Measurements from ENCODE around the gene ATP5MC3.

Gene ATP5MC3

DNA sequence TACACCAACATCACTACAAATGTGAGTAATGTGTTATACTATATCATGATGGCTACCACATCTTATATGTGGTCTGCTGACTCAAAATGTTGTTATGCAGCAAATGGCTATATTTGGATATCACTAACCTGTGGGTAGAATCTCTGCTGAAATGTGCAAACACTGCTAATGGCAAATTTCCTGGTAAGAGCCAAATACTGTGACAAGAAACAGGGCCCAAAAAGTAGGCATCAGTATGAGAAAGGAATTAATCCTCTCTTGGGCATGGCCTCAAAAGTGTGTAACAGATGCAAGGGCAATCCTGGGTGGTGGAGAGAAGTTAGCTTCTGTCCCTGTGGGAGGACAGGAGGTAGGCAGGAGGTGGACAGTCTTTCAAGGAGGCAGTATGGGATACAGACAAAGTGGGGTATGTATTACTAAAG, 26.8 kb downstream of the ATP5MC3 start:
- no peaks in the 10 kb centered on the region for H3K36me3 ChIP-seq (ENCODE audit: insufficient read depth, low read length)
- H3K4me1 ChIP-seq (ENCODE audit: insufficient read depth, low read length) = no peaks in the 10 kb centered on the region
- H3K9ac ChIP-seq (ENCODE audit: low read depth, low read length) = no peak overlapping the region
- H3K9me3 ChIP-seq (ENCODE audit: control insufficient read depth, insufficient read depth, low read length) = no peaks in the 10 kb centered on the region

DNA sequence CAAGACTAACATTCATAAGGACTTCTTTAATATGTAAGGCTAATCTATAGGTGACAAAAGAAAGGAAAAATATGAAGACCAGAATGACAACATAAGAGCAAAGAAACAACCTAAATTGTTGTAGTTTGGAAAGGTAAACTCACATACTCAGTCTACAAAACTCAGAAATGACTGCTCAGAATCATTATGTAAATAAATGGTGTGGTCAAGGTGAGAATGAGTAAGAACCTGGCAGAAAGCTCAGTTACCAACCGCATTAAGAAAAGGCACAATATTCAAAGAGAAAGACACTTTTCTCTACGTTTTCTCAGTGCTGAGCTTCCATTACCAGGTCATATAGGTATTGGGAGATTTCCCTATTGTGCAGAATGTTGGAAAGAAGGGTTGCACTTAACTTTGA, 29.3 kb downstream of the ATP5MC3 start:
- H3K36me3 ChIP-seq (ENCODE audit: insufficient read depth, low read length) = 0 out of 2 replicates have a peak, but pooled peaks cover 4% of the 10 kb centered on the region
- H3K4me1 ChIP-seq (ENCODE audit: insufficient read depth, low read length) = no peaks in the 10 kb centered on the region
- no peaks in the 10 kb centered on the region for H3K9me3 ChIP-seq (ENCODE audit: control insufficient read depth, insufficient read depth, low read length)
- no peak overlapping the region for H3K9ac ChIP-seq (ENCODE audit: low read depth, low read length)

DNA sequence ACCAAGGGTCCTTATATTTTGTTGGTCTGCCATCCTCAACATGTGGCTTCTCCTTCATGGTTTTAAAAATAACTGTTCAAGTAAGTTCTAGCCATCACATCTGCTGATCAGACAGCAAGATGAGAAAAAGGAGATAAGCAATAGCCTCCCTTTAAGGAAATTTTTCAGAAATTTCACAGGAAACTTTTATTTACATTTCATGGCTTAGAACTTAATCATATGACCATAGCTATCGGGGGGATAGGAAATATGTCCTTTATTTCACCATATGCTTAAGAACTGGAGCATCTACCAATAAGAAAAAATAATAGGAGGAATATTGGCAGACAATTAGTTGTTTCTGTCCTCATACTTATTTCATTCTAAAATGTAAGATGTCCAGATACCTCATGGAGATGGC, 29.7 kb downstream of the ATP5MC3 start:
- Histone ChIP-seq H3K36me3 (ENCODE audit: insufficient read depth, low read length) (0 out of 2 replicates have a peak, but pooled peaks cover 4% of the 10 kb centered on the region), H3K9me3 (ENCODE audit: control insufficient read depth, insufficient read depth, low read length) (no peaks in the 10 kb centered on the region), H3K9ac (ENCODE audit: low read depth, low read length) (no peak overlapping the region), H3K4me1 (ENCODE audit: insufficient read depth, low read length) (no peaks in the 10 kb centered on the region)

DNA sequence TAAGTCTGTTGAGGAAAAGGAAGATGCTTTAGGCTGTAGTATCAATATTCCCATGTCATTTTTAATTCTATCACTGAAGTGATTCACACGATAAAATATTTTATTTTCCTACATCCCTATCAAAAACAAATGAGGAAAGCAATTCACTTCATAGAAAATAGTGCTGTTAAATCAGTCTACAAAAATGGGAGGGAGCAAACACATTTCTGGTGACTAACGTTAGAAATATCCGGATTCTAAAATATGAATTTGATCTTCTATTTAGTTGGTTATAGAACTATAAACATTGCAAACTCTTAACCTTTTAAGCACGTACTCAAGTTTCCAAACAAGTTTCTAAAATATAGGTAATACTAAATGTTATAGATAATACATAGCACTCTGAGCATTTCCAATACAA, 34.3 kb downstream of the ATP5MC3 start:
- Histone ChIP-seq H3K9me3 (ENCODE audit: control insufficient read depth, insufficient read depth, low read length) (no peaks in the 10 kb centered on the region), H3K36me3 (ENCODE audit: insufficient read depth, low read length) (0 out of 2 replicates have a peak, but pooled peaks cover 4% of the 10 kb centered on the region), H3K4me1 (ENCODE audit: insufficient read depth, low read length) (no peaks in the 10 kb centered on the region), H3K9ac (ENCODE audit: low read depth, low read length) (no peak overlapping the region)

DNA sequence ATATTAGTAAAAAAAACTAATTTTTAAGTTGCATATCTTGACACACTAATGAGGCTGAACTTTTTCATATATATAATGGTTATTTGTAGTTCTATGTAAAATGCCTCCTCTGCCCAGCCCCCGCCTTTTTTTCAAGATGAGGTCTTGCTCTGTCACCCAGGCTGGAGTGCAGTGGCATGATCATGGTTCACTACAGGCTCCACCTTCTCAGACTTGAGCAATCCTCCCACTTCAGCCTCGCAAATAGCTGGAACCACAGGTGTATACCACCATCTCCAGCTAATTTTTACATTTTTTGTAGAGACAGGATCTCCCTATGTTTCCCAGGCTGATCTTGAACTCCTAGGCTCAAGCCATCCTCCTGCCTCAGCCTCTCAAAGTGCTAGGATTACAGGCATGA, 37.8 kb downstream of the ATP5MC3 start:
- Histone ChIP-seq H3K4me1 (ENCODE audit: insufficient read depth, low read length) (no peaks in the 10 kb centered on the region), H3K9me3 (ENCODE audit: control insufficient read depth, insufficient read depth, low read length) (no peaks in the 10 kb centered on the region), H3K36me3 (ENCODE audit: insufficient read depth, low read length) (no peaks in the 10 kb centered on the region)

DNA sequence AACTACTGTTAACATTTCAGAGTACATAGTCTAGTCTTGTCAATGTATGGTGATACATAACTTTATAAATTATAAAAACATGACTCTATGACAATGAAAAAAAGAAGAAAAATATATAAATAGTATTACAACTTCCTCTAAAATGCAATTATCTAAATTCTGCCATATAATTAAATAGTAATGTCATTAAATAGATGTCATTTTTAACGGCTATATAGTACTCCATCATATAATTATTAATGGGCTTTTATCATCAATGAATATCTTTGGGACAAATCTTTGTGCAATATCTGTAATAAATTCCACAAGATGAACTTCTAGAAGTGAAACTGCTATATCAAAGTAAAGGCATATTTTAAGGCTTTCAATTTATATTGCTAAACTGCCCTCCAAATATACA, 38.3 kb downstream of the ATP5MC3 start:
- Histone ChIP-seq H3K36me3 (ENCODE audit: insufficient read depth, low read length) (no peaks in the 10 kb centered on the region), H3K9me3 (ENCODE audit: control insufficient read depth, insufficient read depth, low read length) (no peaks in the 10 kb centered on the region), H3K4me1 (ENCODE audit: insufficient read depth, low read length) (no peaks in the 10 kb centered on the region), H3K9ac (ENCODE audit: low read depth, low read length) (no peak overlapping the region)

More for the DNA sequence above, 37.8 kb downstream of the ATP5MC3 start:
- no peak overlapping the region for H3K9ac ChIP-seq (ENCODE audit: low read depth, low read length)

DNA sequence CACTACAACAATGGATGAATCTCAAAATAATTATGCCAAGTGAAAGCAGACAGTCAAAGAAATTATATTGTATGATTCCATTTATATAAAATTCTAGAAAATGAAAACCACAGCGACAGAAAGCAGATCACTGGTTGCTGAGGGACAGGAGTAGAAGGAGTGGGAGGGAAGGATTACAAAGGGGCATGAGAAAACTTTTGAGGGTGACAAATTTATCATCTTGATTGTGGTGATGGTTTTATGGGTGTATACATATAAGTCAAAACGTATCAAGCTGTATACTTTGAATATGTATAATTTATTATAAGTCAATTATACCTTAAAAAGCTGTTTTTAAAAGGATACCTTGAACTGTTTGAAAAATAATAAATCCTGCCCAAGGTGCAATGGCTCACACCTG, 41.2 kb downstream of the ATP5MC3 start:
- Histone ChIP-seq H3K9me3 (ENCODE audit: control insufficient read depth, insufficient read depth, low read length) (no peaks in the 10 kb centered on the region), H3K36me3 (ENCODE audit: insufficient read depth, low read length) (no peaks in the 10 kb centered on the region), H3K9ac (ENCODE audit: low read depth, low read length) (no peak overlapping the region), H3K4me1 (ENCODE audit: insufficient read depth, low read length) (peaks cover 14% of the 10 kb centered on the region)

DNA sequence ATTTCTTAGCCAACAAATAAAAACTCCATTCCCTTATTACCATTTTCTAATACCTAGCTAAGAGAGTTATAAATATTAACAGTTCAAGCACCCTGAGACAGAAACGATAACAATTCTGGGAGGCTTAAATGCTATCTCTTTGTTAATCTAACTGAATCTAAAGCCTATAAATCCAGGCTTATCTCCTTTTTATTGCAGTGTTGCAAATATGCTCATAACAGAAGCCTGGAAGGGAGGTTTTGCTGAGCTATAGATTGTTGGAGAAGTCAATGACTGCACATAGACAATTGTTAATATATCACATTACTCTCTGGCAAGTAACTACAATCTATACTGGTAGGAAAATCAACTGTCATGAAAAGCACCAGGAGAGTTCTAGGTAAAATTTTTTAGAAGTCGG, 43.7 kb downstream of the ATP5MC3 start:
- Histone ChIP-seq H3K9ac (ENCODE audit: low read depth, low read length) (no peak overlapping the region), H3K9me3 (ENCODE audit: control insufficient read depth, insufficient read depth, low read length) (no peaks in the 10 kb centered on the region), H3K36me3 (ENCODE audit: insufficient read depth, low read length) (no peaks in the 10 kb centered on the region), H3K4me1 (ENCODE audit: insufficient read depth, low read length) (peaks cover 17% of the 10 kb centered on the region)

DNA sequence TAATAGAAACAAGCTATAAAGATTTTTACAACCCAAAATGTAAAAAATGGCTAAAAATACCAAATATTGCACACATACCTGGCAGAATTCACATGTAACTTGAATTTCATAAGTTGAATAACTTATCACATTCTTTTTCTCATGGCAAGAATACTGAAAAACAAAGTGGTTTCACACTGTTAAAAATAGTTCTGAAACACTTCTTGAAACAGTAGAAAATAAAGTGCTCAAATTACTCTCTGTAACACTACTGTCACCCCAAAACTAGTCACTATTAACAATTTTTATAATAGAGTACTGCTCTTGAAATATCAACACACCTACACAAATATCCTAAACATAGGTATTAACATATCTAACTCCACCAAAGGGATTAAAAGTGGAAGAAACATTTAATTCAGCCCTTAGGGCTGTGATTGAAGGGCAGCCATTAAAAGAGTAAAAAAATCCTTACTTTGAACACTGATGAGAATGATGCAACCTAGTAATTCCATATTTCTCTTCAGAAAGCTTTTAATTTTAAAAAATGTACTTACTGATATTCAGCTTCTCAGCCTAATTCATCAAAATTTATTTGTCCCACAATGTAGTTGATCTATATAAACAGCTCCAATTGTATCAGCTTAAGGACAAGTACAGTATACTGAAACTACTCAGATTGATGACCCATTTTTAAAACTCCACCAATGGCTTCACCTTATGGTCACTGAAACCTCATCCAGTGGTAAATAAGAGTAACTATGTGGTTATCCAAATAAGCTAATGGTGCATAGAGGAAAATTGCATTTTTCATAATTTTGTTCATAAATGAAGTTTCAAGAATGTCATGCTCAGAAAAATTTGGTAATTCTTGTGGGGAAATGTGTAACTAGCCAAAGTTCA, 44.9 kb downstream of the ATP5MC3 start:
- Histone ChIP-seq H3K9me3 (ENCODE audit: control insufficient read depth, insufficient read depth, low read length) (no peaks in the 10 kb centered on the region), H3K9ac (ENCODE audit: low read depth, low read length) (no peak overlapping the region; the same call in 1 of the 2 replicates), H3K36me3 (ENCODE audit: insufficient read depth, low read length) (no peaks in the 10 kb centered on the region), H3K4me1 (ENCODE audit: insufficient read depth, low read length) (peaks cover 17% of the 10 kb centered on the region)

DNA sequence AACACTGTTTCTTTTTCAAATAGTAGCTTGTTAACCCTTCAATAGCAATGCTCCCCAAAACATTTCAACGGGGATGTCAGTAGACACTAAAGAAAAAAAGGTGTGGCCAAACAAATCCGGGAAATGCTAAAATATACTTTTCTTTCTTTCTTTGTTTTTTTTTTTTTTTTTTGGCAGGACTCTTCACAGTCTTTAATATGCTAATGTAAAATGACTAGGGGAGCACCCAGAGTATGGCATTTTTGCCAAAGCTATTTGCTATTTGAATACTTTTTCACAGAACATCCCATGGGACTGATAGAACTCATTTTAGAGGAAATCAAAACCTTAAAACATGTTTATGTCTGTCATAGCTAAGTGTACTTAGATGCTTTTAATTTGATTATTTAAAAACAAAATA, 45.6 kb downstream of the ATP5MC3 start:
- no peak overlapping the region for H3K9ac ChIP-seq (ENCODE audit: low read depth, low read length)
- no peaks in the 10 kb centered on the region for H3K9me3 ChIP-seq (ENCODE audit: control insufficient read depth, insufficient read depth, low read length)
- H3K4me1 ChIP-seq (ENCODE audit: insufficient read depth, low read length) = peaks cover 17% of the 10 kb centered on the region
- H3K36me3 ChIP-seq (ENCODE audit: insufficient read depth, low read length) = no peaks in the 10 kb centered on the region

DNA sequence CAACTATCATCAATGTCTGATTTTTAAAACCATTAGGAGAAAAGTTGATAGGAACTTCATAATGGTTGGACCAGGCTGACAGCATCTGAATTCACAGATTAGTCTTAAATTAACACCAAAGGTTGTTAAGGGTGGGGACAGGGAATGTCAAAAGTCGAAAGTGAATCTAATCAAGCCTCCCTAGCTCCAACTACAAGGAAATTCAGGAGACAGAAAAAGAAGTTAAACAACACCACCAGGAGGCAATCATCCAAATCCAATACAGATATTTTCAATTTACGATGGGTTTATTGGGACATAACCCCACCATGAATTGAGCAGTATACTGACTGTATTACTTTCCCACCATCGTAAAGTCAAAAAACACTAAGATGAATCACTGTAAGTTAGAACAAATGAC, 46.3 kb downstream of the ATP5MC3 start:
- H3K4me1 ChIP-seq (ENCODE audit: insufficient read depth, low read length) = peaks cover 17% of the 10 kb centered on the region
- no peaks in the 10 kb centered on the region for H3K9me3 ChIP-seq (ENCODE audit: control insufficient read depth, insufficient read depth, low read length)
- H3K9ac ChIP-seq (ENCODE audit: low read depth, low read length) = no peak overlapping the region
- no peaks in the 10 kb centered on the region for H3K36me3 ChIP-seq (ENCODE audit: insufficient read depth, low read length)

DNA sequence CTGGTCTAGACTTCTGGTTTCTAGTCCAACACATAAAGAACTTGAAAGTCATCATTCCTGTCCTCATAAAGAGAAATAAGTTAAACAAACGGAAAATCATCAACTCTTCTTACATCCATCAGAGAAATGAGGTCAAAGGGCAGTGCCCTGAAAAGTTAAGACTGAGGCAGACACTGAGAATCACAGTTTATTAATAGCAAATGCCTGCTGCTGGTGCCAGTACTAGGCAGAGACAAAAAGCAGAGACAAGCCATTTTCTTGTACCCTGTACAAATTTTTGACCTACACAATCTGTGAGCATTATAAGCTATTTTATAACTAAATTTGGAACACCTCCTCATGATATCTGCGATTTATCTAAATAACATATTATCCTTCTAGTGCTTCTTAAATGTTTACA, 50.3 kb downstream of the ATP5MC3 start:
- peaks cover 9% of the 10 kb centered on the region for H3K4me1 ChIP-seq (ENCODE audit: insufficient read depth, low read length)
- no peak overlapping the region for H3K9ac ChIP-seq (ENCODE audit: low read depth, low read length)
- no peaks in the 10 kb centered on the region for H3K9me3 ChIP-seq (ENCODE audit: control insufficient read depth, insufficient read depth, low read length)
- H3K36me3 ChIP-seq (ENCODE audit: insufficient read depth, low read length) = no peaks in the 10 kb centered on the region

DNA sequence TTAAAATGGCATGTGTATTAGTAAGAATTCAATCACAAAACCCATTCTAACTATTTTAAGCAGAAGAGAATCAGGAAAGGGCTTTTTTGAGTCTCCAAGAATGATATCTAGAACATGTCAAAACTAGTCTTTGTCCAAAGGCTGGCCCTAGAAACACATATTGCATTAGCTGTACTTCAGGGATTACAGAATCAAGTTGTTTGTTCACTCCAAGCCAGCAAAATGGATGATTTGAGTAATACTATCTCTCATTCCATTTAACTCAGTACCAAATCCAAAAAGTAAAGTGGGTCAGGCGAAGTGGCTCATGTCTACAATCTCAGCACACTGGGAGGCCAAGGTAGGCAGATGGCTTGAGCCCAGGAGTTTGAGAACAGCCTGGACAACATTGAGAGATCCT, 54.8 kb downstream of the ATP5MC3 start:
- H3K9me3 ChIP-seq (ENCODE audit: control insufficient read depth, insufficient read depth, low read length) = no peaks in the 10 kb centered on the region
- no peaks in the 10 kb centered on the region for H3K4me1 ChIP-seq (ENCODE audit: insufficient read depth, low read length)
- no peaks in the 10 kb centered on the region for H3K36me3 ChIP-seq (ENCODE audit: insufficient read depth, low read length)
- H3K9ac ChIP-seq (ENCODE audit: low read depth, low read length) = no peak overlapping the region
